Activated CD4-positive, CD25-positive, alpha-beta regulatory T cell (primary cell): ENCODE measurements around the gene ZNF264.
"Not testable (repeated sequence)": the region's sequence is repeated elsewhere in the genome, so short reads cannot be mapped to it uniquely, and the experiment has no call there.

Experiments
- DNase-seq, 4 experiments: peaks; one replicate each; lab custom pipeline; 2025; lab: John Stamatoyannopoulos, UW

ZNF264 gene

DNA sequence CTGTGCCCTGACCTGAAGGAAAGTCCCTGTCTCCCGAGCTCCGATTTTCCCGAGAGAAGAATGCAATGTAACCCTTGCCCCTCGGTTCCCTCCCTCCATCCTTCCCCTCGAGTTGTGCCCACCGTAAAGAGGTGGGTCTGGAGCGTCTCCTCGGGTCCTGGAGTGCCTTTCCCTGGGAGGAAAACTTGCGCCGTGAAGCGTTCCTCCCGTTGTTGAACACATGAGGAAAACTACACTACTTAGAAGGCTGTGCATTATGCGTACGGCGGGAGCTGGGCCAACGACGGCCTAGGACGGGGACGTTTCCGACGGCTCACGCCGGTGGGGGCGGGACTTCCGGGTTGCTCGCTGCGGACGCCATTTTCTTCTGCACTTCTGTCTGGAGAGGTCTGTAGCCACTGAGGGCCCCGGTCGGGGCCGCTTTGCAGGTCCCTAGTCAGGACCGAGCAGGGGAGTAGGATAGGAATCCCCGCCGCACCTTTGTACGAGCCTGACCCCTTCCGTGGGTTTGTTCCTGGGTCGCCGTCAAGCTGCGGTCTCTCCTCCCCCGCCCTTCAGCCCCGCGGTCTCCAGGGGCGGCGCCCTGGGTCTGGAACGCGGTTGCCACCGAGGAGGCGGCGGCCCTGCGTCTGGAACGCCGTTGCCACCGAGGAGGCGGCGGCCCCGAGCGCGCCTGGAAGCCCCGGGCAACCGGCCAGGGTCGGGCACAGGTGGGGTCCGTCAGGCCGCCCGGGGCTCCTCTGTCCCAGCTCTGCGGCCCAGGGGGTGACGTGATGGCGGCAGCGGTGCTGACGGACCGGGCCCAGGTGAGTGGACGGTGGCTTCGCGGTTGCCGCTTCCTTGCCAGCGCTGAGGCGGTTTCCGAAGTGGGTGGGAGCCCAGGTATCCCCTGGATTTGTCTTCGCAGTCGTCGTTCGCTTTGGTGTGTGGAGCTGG is at the start of gene ZNF264:
ZNF264 (plus strand) TSS at position 360 of the 936 bp plus-strand sequence; CDS start at position 774, 414 bp downstream.
- DNase-seq: peak; percentile 80 to 88 (median 84)

- DNase-seq: no peak
These were observed 49.6 kb upstream of the ZNF264 start for GRCh38 chr19:57141699-57142098.

GRCh38 chr19:57152921-57153320 is 38.4 kb upstream of the ZNF264 start:
- DNase-seq: no peak

DNA sequence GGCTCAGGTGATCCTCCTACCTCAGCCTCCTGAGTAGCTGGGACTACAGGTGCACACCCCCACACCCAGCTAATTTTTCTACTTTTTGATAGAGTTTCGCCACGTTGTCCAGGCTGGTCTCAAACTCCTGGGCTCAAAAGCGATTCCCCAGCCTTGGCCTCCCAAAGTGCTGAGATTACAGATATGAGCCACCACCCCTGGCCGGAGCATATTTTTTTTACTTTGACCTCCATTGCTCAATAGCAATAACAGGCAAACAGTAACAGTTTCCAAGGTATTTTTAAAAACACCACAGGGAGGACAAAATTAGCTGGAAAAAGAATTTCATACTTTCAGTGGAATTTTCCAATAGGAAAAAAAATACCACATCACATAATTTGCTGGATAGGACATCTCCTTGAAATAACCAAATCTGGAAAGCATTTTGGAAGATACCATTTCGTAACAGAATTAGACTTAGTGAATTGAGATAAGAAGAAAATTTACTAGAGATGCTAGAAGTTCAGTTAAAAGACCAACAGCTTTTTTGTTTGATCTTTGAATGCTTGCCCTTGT is 29.2 kb upstream of the ZNF264 start:
- no peak for DNase-seq

DNA sequence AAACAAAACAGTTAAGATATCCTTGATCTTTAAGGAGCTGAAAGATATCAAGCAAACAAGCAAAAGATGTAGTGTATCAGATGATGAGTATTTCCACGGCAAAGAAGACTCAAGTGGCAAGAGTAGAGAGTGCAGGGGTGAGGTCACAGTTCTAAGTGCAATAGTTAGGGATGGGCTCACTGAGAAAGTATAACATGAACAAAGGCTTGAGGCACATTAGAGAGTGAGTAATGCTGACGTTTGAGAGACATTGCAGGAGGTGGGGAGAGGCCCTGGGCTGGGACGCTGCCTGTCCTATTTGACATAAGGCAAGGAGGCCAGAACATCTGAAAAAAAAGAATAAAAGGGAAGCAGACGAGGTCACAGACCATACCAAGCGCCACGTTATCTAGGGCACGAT is 25.5 kb upstream of the ZNF264 start:
- no peak for DNase-seq

- DNase-seq: no peak
These were observed 23.9 kb upstream of the ZNF264 start, which contains the start of gene DUXA for GRCh38 chr19:57167385-57167784. DUXA (minus strand) TSS chr19:57167485; CDS start chr19:57167443, 42 bp downstream.

GRCh38 chr19:57171551-57172081 is 19.7 kb upstream of the ZNF264 start:
- DNase-seq: peak in 1 of 4 experiments; percentile 20

DNA sequence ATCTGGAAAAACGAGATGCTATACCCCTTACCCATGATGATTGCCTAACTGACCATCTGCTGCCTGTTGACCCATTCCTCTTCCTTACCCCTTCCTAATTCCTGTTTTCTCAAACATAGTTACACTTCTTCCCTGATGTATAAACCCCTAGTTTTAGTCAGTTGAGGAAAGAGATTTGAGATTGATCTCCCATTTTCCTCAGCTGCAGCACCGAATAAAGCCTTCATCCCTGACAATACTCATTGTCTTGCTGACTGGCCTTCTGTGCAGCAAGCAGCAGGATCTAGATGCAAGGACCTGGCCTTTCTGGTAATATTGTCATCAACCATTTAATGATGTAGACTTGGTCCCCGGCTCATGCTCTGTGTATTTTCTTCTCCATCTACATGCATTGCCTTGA is 999 bp upstream of the ZNF264 start:
- DNase-seq: no peak

DNA sequence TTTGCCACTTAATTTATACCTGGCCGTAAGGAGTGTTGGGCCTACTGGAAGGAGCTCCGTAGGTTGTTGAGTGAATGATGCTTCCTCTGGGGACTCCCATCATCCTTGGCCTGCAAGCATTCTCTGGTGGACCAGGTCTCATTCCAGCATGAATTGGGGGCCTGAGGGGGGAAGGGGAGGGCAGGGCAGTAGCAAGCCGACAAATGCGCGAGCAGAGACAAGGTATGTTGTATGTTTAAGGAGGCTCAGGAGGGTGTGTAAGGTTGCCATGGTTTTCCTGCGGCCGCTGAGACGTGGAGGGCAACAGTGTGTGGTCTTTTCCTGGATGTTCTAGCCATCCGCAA is 749 bp downstream of the ZNF264 start:
- no peak for DNase-seq

GRCh38 chr19:57192993-57193392 is 1.7 kb downstream of the ZNF264 start:
- DNase-seq: no peak

- not testable (repeated sequence) for DNase-seq
These were observed 6.6 kb downstream of the ZNF264 start for GRCh38 chr19:57197874-57198273.

DNA sequence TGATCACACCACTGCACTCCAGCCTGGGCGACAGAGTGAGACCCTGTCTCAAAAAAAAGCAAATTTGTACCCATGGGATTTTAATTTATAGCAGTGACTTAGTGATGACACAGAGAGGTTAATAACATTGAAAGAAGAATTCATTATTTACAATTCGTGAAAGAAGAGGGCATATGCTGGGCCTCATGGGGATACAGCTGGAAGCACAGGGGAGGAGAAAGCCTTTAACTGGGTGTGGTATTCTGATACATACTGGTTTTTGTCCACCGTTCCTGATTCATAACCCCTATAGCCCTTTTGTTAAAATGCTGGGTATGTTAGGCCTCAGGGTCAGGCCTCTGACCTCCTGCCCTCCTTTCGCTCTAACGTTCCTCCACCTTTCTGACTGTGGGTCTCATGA is 10.9 kb downstream of the ZNF264 start:
- DNase-seq: no peak

- no peak for DNase-seq
These were observed 19.1 kb downstream of the ZNF264 start for GRCh38 chr19:57210381-57210780.

DNA sequence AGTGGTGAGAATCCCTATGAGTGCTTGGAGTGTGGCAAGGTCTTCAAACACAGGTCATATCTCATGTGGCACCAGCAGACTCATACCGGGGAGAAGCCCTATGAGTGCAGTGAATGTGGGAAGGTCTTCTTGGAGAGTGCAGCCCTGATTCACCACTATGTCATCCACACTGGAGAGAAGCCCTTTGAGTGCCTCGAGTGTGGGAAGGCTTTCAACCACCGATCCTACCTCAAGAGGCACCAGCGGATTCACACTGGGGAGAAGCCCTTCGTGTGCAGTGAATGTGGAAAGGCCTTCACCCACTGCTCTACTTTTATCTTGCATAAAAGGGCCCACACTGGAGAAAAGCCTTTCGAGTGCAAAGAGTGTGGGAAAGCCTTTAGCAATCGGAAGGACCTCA is 20.8 kb downstream of the ZNF264 start:
- DNase-seq: no peak

DNA sequence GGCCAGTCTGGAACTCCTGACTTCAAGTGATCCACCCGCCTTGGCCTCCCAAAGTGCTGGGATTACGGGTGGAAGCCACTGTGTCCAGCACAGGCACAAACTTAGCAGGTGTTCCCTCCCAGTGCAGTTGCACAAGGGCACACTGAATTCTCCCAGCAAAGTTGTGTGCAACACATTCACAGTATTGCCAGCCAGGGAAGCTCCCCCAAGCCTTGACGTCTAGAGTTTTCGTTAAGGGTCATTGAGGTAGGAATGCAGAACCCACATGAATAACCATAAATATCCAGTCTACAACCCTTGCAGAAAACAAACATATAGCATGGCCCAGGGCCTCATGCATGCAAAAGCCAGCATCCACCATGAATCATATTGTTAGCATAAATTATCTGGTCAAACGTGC is 36.2 kb downstream of the ZNF264 start:
- no peak for DNase-seq

DNA sequence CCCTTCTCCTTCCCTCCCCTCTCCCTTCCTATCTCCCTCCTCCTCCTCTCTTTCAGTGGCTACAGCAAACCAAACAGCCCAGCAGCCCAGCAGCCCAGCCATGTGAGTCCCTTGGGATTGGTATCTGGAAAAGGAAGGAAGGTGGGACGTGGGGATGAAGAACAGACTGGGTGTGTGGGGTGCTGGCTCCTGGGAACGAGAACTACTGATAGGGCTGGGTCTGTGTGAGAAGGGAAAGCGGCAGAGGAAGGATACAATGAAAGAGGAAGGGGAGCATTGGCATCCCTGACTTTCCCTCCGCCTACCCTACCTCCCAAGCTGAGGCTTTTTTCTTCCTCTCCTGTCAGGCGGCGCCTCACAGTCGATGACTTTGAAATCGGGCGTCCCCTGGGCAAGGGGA is 40.4 kb downstream of the ZNF264 start:
- no peak for DNase-seq

- DNase-seq: no peak
These were observed 41.9 kb downstream of the ZNF264 start for GRCh38 chr19:57233207-57233606.

DNA sequence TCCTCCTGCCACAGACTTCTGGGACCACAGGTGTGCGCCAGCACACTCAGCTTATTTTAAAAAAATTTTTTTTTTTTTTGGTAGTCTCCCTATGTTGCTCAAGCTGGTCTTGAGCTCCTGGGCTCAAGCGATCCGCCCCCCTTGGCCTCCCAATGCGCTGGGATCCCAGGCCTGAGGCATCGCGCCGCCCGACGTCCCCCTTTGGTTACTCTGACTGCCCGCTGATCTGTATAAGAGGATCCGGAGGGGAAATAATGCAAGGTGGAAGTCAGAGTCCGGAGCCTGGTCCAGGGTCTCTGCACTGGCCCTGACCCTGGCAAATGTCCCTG is 48.6 kb downstream of the ZNF264 start:
- DNase-seq: no peak

GRCh38 chr19:57240311-57241090 is 49.2 kb downstream of the ZNF264 start, which contains the start of gene ZNF805:
ZNF805 (plus strand) TSS chr19:57240632; CDS start chr19:57240892, 260 bp downstream.
- DNase-seq: peak; percentile 87 to 94 (median 92)

GRCh38 chr19:57241176-57241575 is 49.9 kb downstream of the ZNF264 start:
- no peak for DNase-seq

DNA sequence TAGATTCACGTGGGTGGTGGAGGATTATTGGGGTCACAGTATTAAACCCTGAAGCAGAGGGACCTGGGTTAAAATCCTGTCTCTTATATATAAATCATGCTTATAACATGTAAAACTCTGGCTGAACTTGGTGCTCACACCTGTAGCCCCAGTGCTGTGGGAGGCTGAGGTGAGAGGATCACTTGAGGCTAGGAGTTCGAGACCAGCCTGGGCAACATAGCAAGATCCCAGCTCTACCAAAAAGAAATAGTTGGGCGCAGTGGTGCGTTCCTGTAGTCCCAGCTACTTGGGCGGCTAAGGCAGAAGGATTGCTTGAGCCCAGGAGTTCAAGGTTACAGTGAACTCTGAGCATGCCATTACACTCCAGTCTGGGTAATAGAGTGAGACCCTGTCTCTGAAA is 51.5 kb downstream of the ZNF264 start:
- DNase-seq: no peak

DNA sequence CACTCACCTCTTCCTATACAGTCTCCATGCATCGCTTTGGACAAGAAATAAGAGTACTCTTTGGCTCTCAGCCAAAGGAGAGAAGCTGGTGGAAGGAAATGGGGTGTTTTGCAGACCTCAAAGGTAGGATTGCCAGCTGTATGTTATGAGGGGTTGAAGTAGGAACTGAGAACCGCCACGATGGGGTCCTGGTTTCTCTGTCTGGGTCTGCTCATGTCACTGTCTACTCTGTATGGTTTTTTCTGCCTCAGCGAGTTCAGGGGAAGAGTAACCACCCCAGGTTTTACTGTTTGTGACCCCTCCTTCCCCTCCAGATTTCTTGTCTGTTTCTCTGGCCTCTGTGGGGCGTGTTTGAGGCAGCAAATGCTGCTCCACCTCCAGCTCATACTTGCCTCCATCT is 53.2 kb downstream of the ZNF264 start:
- no peak for DNase-seq
